HPDE6-E6E7 (cell line): ENCODE data around the gene MCIDAS.

Source experiments
- DNase-seq: peaks from one replicate; pipeline ENCODE4 v3.0.0; 2011; ENCODE audit warnings: missing footprints; ENCODE audit errors: extremely low spot score

Gene MCIDAS

DNA sequence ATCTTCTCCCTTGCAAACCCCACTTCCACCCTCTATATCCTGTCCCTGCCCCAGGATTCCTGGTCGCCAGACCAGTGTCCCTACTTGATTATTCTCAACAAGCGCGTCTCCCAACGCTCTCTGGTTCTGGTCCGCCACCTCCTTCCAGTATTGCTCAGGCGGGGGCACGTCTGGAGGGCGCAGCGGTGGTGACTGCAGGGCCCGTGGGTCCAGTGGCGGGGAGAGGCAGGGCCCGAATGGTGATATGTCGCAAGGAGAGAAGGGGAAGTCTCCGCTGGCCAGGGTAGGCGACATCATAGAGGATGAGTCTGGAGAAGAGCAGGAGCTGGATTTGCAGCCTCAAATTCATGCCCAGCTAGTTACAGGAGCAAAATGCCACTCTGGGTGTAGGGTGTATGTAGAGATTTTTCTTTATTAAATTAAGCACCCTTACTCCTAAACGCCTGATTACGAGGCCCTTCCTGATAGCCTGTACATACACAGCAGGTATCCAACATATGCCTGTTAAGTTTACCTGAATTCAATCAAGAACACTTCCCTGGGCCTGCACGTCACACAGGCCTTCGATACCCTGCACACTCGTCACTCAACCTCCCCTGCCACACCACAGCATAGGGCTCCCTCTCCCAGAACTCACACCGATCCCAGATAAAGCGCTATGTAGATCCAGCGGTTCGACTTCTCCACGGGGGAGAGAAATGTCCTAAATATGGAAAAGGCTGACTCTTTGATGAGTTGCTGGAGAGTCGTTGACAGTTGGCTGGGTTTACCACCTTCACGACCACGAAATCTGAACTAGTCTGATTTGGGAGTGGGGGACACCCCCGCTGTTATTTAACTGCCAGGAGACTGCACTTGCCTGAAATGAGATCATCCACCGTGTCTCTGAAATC lies 4.8 kb downstream of the MCIDAS start:
- DNase-seq = no peak

- DNase-seq = no peak
Measured at GRCh38 chr5:55220433-55221185, 6.5 kb downstream of the MCIDAS start.

DNA sequence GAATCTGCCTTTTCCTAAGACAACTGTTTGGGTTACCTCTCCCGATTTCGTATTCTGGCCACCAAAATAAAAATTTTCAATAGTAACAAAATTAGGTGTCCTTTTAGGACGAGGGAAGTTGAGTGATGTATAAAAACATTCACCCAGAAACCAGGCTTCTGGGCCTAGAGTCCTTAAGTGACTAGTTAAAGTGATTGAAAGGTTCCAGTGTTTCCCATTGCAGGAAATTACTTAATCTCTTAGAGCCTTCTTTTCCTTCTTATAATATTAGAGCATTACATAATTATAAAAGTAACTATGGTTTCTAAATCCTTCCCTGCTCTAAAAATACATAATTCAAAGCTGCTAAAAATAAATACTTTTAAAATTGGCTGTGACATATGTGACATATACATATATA lies 7.3 kb downstream of the MCIDAS start:
- DNase-seq = no peak

- peak; percentile 86 for DNase-seq
Measured at GRCh38 chr5:55218967-55219366, 8.1 kb downstream of the MCIDAS start.

DNA sequence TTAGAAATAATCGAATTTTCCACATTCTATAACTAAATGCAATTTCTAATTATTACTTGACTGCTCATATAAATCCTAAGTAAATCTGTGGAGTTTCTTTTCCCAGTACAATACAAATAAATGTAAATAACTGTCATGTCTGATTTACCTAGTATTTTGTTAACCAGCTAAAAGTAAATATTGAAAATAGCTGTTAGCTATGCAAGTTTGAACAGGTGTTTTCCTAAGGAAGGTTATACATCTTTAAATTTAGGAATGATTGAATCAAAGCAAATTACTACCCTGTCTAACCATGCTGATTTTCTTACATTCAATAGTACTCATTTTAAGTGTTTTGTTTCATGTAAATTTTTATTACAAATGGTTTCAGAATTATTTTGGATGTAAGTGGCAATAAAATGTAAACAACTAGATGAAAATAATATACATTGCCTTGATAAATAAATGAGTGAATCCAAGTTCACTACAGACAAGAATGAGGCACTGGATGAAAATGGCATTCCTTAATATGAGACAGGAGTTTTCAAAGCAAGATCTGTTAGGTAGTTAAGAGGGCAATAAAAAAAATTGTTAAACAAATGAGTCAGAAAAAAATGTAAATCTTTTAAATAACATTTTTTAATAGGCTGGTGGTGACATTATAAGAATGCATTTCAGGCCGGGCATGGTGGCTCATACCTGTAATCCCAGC lies 15.8 kb downstream of the MCIDAS start:
- DNase-seq = no peak

- no peak for DNase-seq
Measured at GRCh38 chr5:55205001-55205400, 22.1 kb downstream of the MCIDAS start.

- DNase-seq = no peak
Measured at GRCh38 chr5:55191165-55191564, 36.0 kb downstream of the MCIDAS start.

DNA sequence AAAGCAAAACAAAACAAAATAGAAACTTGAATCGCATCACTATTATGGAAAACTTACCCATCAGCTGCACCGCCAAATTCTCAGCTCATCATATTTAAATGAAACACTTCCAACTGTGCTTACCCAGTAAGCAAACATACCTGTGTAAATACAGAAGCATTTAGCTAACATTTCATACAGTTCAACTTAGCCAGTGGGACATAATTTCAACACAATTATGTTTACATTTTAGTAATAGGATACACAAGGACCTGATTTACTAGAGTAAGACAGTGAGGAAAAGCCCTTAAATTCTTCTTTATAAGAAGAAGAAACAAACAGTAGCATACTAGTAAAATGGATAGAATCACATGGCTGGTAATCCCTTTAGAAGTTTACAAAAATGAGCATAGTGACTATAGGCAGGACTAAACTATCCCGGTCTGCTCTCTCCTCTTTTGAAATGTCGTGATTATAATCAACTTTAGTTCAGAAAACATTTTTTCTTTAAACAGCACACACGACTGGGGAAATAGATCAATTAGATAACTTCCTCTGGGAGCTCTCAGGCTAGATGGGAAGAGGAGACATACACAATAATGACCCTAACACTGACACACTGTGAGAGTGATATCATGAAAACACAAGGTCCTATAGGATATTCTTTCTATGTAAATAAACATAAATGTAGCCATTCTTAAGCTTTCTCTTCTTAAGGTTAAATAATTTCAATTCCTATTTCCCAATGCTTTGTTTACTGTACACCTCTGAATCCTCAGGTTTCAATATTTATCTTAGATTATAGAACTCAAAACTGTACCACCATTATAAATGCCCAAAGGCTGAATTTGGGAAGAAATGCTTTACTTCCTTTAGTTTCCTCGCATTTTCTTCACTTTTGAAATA lies 38.2 kb downstream of the MCIDAS start:
- DNase-seq = no peak

DNA sequence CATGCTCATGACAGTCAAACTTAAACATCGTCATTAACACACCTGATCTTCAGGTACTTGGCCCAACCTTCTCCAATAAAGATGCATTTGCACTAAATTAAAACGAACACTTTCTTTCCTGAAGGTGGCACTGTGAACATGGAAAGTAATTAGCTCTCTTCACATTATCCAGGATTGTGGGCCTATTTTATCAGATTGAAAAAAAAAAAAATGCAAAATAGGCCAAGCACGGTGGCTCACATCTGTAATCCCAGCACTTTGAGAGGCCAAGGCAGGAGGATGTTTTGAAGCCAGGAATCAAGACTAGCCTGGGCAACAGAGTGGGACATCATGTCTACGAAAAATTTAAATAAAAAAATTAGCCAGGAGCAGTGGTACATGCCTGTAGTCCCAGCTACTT lies 39.7 kb downstream of the MCIDAS start:
- peak; percentile 45 for DNase-seq

DNA sequence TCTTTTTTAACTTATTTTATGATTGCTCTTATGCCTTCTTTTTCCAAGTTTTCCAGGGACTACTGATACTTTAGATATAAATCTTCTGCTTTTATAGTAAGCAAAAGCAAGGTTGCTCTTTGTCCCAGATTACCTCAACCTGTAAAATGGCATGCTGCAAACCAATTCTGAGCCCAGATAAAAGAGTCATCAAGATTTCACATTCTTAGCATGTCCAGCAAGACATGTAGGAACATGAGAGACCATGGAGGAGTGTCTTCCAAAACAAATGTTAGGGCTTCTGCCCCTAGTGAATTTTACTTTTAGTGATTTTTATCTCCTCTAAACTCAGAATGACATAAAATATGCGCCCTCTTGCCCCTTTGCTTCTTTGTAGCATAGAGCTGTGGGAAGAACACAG lies 47.1 kb downstream of the MCIDAS start:
- no peak for DNase-seq

- no peak for DNase-seq
Measured at GRCh38 chr5:55177078-55177477, 50.0 kb downstream of the MCIDAS start.

- DNase-seq = no peak
Measured at GRCh38 chr5:55176176-55176818, 50.8 kb downstream of the MCIDAS start.

GRCh38 chr5:55175781-55176175 lies 51.3 kb downstream of the MCIDAS start:
- no peak for DNase-seq

GRCh38 chr5:55173687-55174230 lies 53.4 kb downstream of the MCIDAS start:
- DNase-seq = no peak

DNA sequence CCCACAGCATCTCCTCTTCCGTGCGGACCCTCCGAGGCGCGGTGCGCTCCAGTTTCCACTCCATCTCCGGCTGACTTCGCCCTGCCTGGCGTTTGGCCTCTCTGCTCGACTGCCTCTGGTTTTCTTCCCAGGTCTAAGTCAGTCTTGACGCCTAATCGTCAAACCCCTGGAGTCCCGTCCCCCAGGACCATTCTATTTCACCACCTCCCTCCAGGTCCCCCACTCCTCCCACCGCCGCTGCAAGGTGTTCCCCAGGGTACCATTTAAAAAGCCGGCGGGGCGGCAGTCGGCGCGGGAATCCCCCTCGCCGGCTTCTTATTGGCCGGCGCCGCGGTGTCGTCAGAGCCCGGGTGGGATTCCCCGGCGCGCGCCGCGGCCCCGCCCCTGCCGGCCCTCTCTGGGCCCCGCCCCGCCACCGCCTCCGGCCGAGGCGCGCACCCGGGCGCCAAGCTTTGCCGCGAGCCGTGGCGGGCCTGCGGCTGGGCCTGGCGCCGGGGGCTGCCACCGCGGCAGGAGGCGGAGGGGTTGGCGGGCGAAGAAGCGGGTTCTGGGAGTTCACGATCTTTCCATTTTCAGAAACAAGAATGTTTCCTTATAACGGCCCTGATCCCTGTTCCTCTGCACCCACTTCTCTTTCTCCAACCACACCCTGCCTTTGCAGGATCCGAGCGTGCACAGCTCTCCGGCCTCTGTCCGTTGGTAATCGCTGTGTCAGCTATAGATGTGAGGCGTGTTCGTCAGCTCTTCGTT lies 54.0 kb downstream of the MCIDAS start, which contains the start of gene CDC20B:
Gene CDC20B (minus strand): TSS at position 241 of the 750 bp plus-strand sequence. CDS start 177 bp downstream, at position 64.
- peak; percentile 79 for DNase-seq

DNA sequence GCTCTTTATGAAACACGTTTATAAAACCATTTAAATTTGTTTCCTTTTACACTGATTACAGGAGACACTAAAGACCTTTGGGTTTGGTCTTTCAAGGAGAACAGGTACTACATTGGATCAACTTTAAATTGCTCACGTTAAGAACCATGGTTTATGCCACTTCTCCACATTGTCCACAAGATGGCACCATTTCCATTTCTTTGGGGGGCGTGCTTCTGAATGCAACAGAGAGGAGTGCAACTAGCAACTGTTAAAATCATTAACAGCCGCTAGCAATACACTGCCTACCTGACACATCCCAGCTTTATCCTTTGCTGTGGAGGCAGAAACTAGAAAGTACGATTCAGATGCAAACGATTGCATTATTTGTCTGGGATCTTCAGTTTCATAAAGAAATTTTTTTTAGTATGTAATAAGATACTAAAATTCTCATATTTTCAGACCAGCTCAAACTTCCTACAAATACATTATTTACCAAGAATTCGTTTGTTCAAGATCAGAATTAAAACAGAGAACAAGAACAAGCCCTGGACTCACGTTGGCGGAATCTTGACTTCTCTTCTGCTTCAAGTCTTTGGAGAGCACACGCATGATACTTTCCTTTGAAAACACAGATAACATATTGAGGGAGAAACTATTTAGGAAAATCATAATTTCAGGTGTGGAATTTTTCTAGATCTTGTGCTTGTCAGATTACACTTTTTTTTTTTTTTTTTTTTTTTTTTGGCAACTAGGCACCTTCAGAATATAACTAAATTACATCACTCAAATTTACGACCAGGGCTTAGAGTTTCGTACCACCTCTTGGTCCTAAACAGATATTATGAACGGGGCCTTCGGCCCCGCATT lies 54.8 kb downstream of the MCIDAS start:
- peak; percentile 66 for DNase-seq

GRCh38 chr5:55171471-55171870 lies 55.6 kb downstream of the MCIDAS start:
- no peak for DNase-seq
